Gastroesophageal sphincter (tissue), 3 donors: Measurements from ENCODE around the gene DRC7.

Experiments
- POLR2A ChIP-seq, 2 donors: fragments of 450-650 bp; IDR thresholded peaks; one replicate each; pipeline ENCODE4 v1.6.1; 2017; ENCODE audit warnings: antibody characterized with exemption in 2 of 2, mild to moderate bottlenecking in 2 of 2, moderate library complexity in 1 of 2
- TF ChIP-seq, protein P1 (sequence below), 4 experiments: fragments of 200-600 bp in 2 of 4; fragments of 450-650 bp in 2 of 4; sonication (generic) in 1 of 4; IDR thresholded peaks; one replicate each; pipeline ENCODE4 v1.5.1; 2017 to 2019; ENCODE audit warnings: antibody characterized with exemption in 4 of 4, mild to moderate bottlenecking in 2 of 4, moderate library complexity in 2 of 4

DNA sequence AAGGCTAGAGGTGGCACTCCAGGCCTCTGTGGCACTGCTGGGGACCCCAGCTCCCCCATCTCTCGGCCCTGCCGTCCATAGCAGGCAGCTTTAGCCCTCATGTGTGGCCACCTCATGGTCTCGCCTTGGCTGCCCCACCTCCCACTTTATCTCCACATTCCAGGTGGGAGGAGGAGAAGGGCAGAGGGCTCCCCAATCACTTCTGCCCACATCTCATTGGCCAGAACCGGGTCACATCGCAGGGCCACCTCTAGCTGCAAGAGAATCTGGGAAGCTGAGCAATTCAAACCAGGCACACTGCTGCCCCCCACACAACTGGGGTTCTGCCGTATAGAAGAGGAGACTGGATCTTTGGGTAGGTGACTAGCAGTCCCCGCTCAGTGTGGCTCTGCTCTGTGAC, 1.6 kb downstream of the DRC7 start:
- no peak for TF ChIP-seq POLR2A (IDR thresholded peaks at IDR 0.05)
- TF ChIP-seq, protein P1, sequence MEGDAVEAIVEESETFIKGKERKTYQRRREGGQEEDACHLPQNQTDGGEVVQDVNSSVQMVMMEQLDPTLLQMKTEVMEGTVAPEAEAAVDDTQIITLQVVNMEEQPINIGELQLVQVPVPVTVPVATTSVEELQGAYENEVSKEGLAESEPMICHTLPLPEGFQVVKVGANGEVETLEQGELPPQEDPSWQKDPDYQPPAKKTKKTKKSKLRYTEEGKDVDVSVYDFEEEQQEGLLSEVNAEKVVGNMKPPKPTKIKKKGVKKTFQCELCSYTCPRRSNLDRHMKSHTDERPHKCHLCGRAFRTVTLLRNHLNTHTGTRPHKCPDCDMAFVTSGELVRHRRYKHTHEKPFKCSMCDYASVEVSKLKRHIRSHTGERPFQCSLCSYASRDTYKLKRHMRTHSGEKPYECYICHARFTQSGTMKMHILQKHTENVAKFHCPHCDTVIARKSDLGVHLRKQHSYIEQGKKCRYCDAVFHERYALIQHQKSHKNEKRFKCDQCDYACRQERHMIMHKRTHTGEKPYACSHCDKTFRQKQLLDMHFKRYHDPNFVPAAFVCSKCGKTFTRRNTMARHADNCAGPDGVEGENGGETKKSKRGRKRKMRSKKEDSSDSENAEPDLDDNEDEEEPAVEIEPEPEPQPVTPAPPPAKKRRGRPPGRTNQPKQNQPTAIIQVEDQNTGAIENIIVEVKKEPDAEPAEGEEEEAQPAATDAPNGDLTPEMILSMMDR (IDR thresholded peaks at IDR 0.05): no peak
